PFSK-1 (cell line): ENCODE data around the gene RBMS3.

ENCODE experiments used
- FOXP2 ChIP-seq: optimal IDR thresholded peaks from 2 replicates; pipeline ENCODE3; 2011; ENCODE audit warnings: borderline replicate concordance, control low read depth, inconsistent platforms; ENCODE audit not compliant: insufficient read depth; ENCODE audit errors: extremely low read length, extremely low read depth
- POLR2AphosphoS5 ChIP-seq: IDR thresholded peaks from 2 replicates; pipeline ENCODE4 v1.6.1; 2012; ENCODE audit warnings: low read depth, mild to moderate bottlenecking, control low read depth, low read length, moderate library complexity
- REST ChIP-seq, 2 experiments: IDR thresholded peaks; 2 replicates each; pipeline versions ENCODE4 v1.6.1 to v1.8.0; 2011 to 2012; ENCODE audit warnings: low read depth in 2 of 2, low read length in 2 of 2, control low read depth in 1 of 2, inconsistent platforms in 1 of 2, mild to moderate bottlenecking in 1 of 2, moderate library complexity in 1 of 2; ENCODE audit not compliant: insufficient read depth in 1 of 2
- SIN3A ChIP-seq: IDR thresholded peaks from 2 replicates; pipeline ENCODE4 v1.6.1; 2012; ENCODE audit warnings: mild to moderate bottlenecking, low read length, moderate library complexity, borderline replicate concordance; ENCODE audit not compliant: insufficient read depth
- TAF1 ChIP-seq: IDR thresholded peaks from 2 replicates; pipeline ENCODE4 v1.6.1; 2012; ENCODE audit warnings: low read length, control low read depth, borderline replicate concordance; ENCODE audit not compliant: insufficient read depth

RBMS3 gene

GRCh38 chr3:29540544-29540943, 259.7 kb downstream of the RBMS3 start:
- TF ChIP-seq TAF1 (no peak), SIN3A (no peak), FOXP2 (no peak), POLR2AphosphoS5 (no peak), REST (IDR thresholded peaks at IDR 0.05; ENCODE audit: insufficient read depth in 1 of 2, low read depth in 2 of 2, low read length in 2 of 2) (no peak)

- TF ChIP-seq POLR2AphosphoS5 (no peak), REST (IDR thresholded peaks at IDR 0.05; ENCODE audit: insufficient read depth in 1 of 2, low read depth in 2 of 2, low read length in 2 of 2) (no peak), FOXP2 (no peak), TAF1 (no peak)
These were observed 264.0 kb downstream of the RBMS3 start for GRCh38 chr3:29544701-29545363.

- no peak for TF ChIP-seq POLR2AphosphoS5
- TF ChIP-seq SIN3A: no peak
- TF ChIP-seq TAF1: no peak
- no peak for TF ChIP-seq FOXP2
- TF ChIP-seq REST (IDR thresholded peaks at IDR 0.05; ENCODE audit: insufficient read depth in 1 of 2, low read depth in 2 of 2, low read length in 2 of 2): no peak
These were observed 264.7 kb downstream of the RBMS3 start for GRCh38 chr3:29545615-29546014.

GRCh38 chr3:29552051-29552450, 271.2 kb downstream of the RBMS3 start:
- TF ChIP-seq FOXP2: no peak

GRCh38 chr3:29554566-29554965, 273.7 kb downstream of the RBMS3 start:
- TF ChIP-seq FOXP2: no peak
- TF ChIP-seq SIN3A: no peak
- no peak for TF ChIP-seq REST (IDR thresholded peaks at IDR 0.05; ENCODE audit: insufficient read depth in 1 of 2, low read depth in 2 of 2, low read length in 2 of 2)
- TF ChIP-seq POLR2AphosphoS5: no peak
- no peak for TF ChIP-seq TAF1

- no peak for TF ChIP-seq POLR2AphosphoS5
- no peak for TF ChIP-seq FOXP2
- no peak for TF ChIP-seq TAF1
- no peak for TF ChIP-seq REST (IDR thresholded peaks at IDR 0.05; ENCODE audit: insufficient read depth in 1 of 2, low read depth in 2 of 2, low read length in 2 of 2)
- no peak for TF ChIP-seq SIN3A
These were observed 274.7 kb downstream of the RBMS3 start for GRCh38 chr3:29555590-29555989.
